WTC11 (cell line): ENCODE data around the gene LUM. TPM values are rescaled to one million over a fixed set of nuclear protein-coding genes. Genes with fewer than 3 reads are reported as not detected.

Experiments
- ATAC-seq: fragments of 200-7000 bp; cut with Tn5 transposase; 2 replicates; pipeline ENCODE4 v1.10.0; 2021; ENCODE audit warnings: mild to moderate bottlenecking, moderate library complexity
- CTCF ChIA-PET: fragments of 300-600 bp; sonication (Branson Sonifier 250); formaldehyde crosslinking; loops from one replicate; lab custom pipeline; 2021; ENCODE audit warnings: antibody characterized with exemption; lab: Charles Lee
- POLR2A ChIA-PET: fragments of 350-600 bp; sonication (Branson Sonifier 250); formaldehyde crosslinking; loops from one replicate; lab custom pipeline; 2021; ENCODE audit warnings: antibody characterized with exemption; lab: Charles Lee
- DNase-seq: peaks from one replicate; pipeline ENCODE4 v3.0.0; 2021; ENCODE audit warnings: low spot score
- H3K27ac Mint-ChIP-seq: 2 replicates; pipeline ENCODE4 v1.8.0; 2021; ENCODE audit warnings: mixed read lengths
- H3K27me3 Mint-ChIP-seq: 2 replicates; pipeline ENCODE4 v1.8.0; 2021; ENCODE audit warnings: low read depth, mild to moderate bottlenecking, moderate library complexity, mixed read lengths
- H3K36me3 Mint-ChIP-seq: 2 replicates; pipeline ENCODE4 v1.8.0; 2021; ENCODE audit warnings: mixed read lengths
- H3K4me1 Mint-ChIP-seq: 2 replicates; pipeline ENCODE4 v1.8.0; 2022; ENCODE audit warnings: mixed read lengths
- H3K4me3 Mint-ChIP-seq: 2 replicates; pipeline ENCODE4 v1.8.0; 2021; ENCODE audit warnings: mild to moderate bottlenecking, moderate library complexity, mixed read lengths
- H3K9me3 Mint-ChIP-seq: 2 replicates; pipeline ENCODE4 v1.8.0; 2021; ENCODE audit warnings: mixed read lengths
- CREB1 ChIP-seq: sonication (generic); formaldehyde crosslinking; IDR thresholded peaks from 2 replicates; pipeline ENCODE4 v1.8.0; 2023; ENCODE audit warnings: mild to moderate bottlenecking, missing genetic modification reagents
- GABPB1 ChIP-seq: sonication (generic); formaldehyde crosslinking; IDR thresholded peaks from 2 replicates; pipeline ENCODE4 v1.8.1; 2023; ENCODE audit warnings: mild to moderate bottlenecking, missing genetic modification reagents
- GRHL2 ChIP-seq: fragments of 250-450 bp; sonication (Bioruptor Pico); IDR thresholded peaks from 2 replicates; pipeline ENCODE4 v1.8.0; 2022; ENCODE audit warnings: mild to moderate bottlenecking, moderate library complexity; ENCODE audit not compliant: insufficient replicate concordance, severe bottlenecking
- IRF2 ChIP-seq: sonication (generic); formaldehyde crosslinking; IDR thresholded peaks from 2 replicates; pipeline ENCODE4 v1.8.0; 2022; ENCODE audit warnings: low read depth, missing genetic modification reagents, borderline replicate concordance
- NR1H2 ChIP-seq: sonication (generic); formaldehyde crosslinking; IDR thresholded peaks from 2 replicates; pipeline ENCODE4 v1.9.0; 2021; ENCODE audit warnings: mild to moderate bottlenecking, moderate library complexity, missing genetic modification reagents
- SMAD4 ChIP-seq: sonication (generic); formaldehyde crosslinking; IDR thresholded peaks from 2 replicates; pipeline ENCODE4 v1.8.0; 2022; ENCODE audit warnings: mild to moderate bottlenecking, missing genetic modification reagents
- ZNF219 ChIP-seq: sonication (generic); formaldehyde crosslinking; IDR thresholded peaks from 2 replicates; pipeline ENCODE4 v1.8.0; 2023; ENCODE audit warnings: missing genetic modification reagents, mild to moderate bottlenecking, borderline replicate concordance
- ZNF671 ChIP-seq: fragments of 250-450 bp; sonication (Bioruptor Pico); IDR thresholded peaks from 2 replicates; pipeline ENCODE4 v1.8.0; 2021; ENCODE audit warnings: mild to moderate bottlenecking
- total RNA-seq: library from RNA; stranded (reverse); gene quantifications from 3 replicates; pipeline ENCODE4 v1.2.3, GENCODE V29; 2021
- TF ChIP-seq, protein P1 (sequence below): fragments of 200-600 bp; IDR thresholded peaks from 2 replicates; pipeline ENCODE4 v1.8.0; 2022; ENCODE audit warnings: antibody characterized with exemption
- TF ChIP-seq, protein P2 (sequence below): fragments of 250-450 bp; sonication (Bioruptor Pico); IDR thresholded peaks from 2 replicates; pipeline ENCODE4 v1.9.0; 2021; ENCODE audit warnings: mild to moderate bottlenecking
- TF ChIP-seq, protein P3 (sequence below): sonication (generic); formaldehyde crosslinking; IDR thresholded peaks from 2 replicates; pipeline ENCODE4 v1.8.0; 2022; ENCODE audit warnings: missing genetic modification reagents
- TF ChIP-seq, protein P4 (sequence below): fragments of 250-450 bp; sonication (Bioruptor Pico); IDR thresholded peaks from 2 replicates; pipeline ENCODE4 v2.1.2; 2022; ENCODE audit warnings: mild to moderate bottlenecking, moderate library complexity
- TF ChIP-seq, protein P5 (sequence below): sonication (generic); formaldehyde crosslinking; IDR thresholded peaks from 2 replicates; pipeline ENCODE4 v1.8.1; 2023; ENCODE audit warnings: mild to moderate bottlenecking, missing genetic modification reagents, borderline replicate concordance

Gene LUM
- total RNA-seq, 1 experiment from 2014 or later, result 0.28 TPM

DNA sequence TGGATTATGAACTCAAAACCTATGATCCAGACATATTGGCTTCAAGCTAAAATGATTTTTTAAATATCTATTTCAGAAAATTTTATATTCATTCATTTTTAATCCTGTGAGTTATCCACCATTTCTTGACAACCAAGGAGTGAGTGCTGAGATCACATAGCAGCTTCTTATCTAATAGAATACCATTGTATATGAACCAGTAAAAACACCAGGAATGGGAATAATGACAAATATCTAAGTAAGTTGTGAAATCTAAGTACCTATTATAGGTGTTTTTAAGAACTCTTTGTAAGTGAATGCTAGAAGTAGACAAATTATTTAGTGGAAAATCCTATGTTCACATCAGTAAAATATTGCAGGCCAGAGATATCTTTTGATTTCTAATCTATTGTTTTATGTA is 8.2 kb downstream of the LUM start:
- TF ChIP-seq ZNF671 (CRISPR knock-in tag), result no peak
- TF ChIP-seq, protein P1, sequence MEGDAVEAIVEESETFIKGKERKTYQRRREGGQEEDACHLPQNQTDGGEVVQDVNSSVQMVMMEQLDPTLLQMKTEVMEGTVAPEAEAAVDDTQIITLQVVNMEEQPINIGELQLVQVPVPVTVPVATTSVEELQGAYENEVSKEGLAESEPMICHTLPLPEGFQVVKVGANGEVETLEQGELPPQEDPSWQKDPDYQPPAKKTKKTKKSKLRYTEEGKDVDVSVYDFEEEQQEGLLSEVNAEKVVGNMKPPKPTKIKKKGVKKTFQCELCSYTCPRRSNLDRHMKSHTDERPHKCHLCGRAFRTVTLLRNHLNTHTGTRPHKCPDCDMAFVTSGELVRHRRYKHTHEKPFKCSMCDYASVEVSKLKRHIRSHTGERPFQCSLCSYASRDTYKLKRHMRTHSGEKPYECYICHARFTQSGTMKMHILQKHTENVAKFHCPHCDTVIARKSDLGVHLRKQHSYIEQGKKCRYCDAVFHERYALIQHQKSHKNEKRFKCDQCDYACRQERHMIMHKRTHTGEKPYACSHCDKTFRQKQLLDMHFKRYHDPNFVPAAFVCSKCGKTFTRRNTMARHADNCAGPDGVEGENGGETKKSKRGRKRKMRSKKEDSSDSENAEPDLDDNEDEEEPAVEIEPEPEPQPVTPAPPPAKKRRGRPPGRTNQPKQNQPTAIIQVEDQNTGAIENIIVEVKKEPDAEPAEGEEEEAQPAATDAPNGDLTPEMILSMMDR, result no peak
- TF ChIP-seq, protein P2, sequence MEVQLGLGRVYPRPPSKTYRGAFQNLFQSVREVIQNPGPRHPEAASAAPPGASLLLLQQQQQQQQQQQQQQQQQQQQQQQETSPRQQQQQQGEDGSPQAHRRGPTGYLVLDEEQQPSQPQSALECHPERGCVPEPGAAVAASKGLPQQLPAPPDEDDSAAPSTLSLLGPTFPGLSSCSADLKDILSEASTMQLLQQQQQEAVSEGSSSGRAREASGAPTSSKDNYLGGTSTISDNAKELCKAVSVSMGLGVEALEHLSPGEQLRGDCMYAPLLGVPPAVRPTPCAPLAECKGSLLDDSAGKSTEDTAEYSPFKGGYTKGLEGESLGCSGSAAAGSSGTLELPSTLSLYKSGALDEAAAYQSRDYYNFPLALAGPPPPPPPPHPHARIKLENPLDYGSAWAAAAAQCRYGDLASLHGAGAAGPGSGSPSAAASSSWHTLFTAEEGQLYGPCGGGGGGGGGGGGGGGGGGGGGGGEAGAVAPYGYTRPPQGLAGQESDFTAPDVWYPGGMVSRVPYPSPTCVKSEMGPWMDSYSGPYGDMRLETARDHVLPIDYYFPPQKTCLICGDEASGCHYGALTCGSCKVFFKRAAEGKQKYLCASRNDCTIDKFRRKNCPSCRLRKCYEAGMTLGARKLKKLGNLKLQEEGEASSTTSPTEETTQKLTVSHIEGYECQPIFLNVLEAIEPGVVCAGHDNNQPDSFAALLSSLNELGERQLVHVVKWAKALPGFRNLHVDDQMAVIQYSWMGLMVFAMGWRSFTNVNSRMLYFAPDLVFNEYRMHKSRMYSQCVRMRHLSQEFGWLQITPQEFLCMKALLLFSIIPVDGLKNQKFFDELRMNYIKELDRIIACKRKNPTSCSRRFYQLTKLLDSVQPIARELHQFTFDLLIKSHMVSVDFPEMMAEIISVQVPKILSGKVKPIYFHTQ (CRISPR knock-in tag), result no peak
- TF ChIP-seq, protein P3, sequence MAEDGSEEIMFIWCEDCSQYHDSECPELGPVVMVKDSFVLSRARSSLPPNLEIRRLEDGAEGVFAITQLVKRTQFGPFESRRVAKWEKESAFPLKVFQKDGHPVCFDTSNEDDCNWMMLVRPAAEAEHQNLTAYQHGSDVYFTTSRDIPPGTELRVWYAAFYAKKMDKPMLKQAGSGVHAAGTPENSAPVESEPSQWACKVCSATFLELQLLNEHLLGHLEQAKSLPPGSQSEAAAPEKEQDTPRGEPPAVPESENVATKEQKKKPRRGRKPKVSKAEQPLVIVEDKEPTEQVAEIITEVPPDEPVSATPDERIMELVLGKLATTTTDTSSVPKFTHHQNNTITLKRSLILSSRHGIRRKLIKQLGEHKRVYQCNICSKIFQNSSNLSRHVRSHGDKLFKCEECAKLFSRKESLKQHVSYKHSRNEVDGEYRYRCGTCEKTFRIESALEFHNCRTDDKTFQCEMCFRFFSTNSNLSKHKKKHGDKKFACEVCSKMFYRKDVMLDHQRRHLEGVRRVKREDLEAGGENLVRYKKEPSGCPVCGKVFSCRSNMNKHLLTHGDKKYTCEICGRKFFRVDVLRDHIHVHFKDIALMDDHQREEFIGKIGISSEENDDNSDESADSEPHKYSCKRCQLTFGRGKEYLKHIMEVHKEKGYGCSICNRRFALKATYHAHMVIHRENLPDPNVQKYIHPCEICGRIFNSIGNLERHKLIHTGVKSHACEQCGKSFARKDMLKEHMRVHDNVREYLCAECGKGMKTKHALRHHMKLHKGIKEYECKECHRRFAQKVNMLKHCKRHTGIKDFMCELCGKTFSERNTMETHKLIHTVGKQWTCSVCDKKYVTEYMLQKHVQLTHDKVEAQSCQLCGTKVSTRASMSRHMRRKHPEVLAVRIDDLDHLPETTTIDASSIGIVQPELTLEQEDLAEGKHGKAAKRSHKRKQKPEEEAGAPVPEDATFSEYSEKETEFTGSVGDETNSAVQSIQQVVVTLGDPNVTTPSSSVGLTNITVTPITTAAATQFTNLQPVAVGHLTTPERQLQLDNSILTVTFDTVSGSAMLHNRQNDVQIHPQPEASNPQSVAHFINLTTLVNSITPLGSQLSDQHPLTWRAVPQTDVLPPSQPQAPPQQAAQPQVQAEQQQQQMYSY (CRISPR knock-in tag), result no peak
- no peak for TF ChIP-seq NR1H2 (CRISPR knock-in tag)
- TF ChIP-seq IRF2 (CRISPR knock-in tag), result no peak
- TF ChIP-seq ZNF219 (CRISPR knock-in tag), result no peak
- no peak for TF ChIP-seq GABPB1
- no peak for TF ChIP-seq CREB1
- TF ChIP-seq, protein P4, sequence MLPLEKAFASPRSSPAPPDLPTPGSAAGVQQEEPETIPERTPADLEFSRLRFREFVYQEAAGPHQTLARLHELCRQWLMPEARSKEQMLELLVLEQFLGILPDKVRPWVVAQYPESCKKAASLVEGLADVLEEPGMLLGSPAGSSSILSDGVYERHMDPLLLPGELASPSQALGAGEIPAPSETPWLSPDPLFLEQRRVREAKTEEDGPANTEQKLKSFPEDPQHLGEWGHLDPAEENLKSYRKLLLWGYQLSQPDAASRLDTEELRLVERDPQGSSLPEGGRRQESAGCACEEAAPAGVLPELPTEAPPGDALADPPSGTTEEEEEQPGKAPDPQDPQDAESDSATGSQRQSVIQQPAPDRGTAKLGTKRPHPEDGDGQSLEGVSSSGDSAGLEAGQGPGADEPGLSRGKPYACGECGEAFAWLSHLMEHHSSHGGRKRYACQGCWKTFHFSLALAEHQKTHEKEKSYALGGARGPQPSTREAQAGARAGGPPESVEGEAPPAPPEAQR (CRISPR knock-in tag), result no peak
- TF ChIP-seq GRHL2 (CRISPR knock-in tag), result no peak
- no peaks in the 10 kb centered on the region for H3K9me3 Mint-ChIP-seq
- no peaks in the 10 kb centered on the region for H3K36me3 Mint-ChIP-seq
- H3K4me1 Mint-ChIP-seq, result no peaks in the 10 kb centered on the region
- DNase-seq (no peak), ATAC-seq (no peak)
- H3K27ac Mint-ChIP-seq, result no peak overlapping the region
- no peaks in the 10 kb centered on the region; the same call in 1 of the 2 replicates for H3K27me3 Mint-ChIP-seq
- H3K4me3 Mint-ChIP-seq, result no peak overlapping the region
- CTCF ChIA-PET, result no interaction called here
- POLR2A ChIA-PET, result no interaction called here

DNA sequence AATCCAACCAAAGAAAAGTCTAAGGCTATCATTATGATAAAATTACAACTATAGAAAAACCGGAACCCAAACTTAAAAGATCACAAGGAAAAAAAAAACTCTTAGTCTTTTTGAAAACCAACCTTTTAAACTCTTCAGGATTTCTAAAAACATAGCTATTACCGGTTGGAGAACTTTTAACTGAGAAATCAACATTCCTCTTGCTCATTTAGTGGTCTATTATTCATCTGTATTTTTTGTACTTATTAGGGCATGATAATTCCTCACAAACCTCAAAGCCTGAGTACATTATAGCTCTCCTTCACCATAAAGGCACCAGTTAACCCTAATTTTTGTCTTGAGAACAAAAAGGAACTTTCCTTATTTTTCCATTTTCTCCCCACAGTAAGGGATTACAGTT is 10.4 kb downstream of the LUM start:
- TF ChIP-seq, protein P5, sequence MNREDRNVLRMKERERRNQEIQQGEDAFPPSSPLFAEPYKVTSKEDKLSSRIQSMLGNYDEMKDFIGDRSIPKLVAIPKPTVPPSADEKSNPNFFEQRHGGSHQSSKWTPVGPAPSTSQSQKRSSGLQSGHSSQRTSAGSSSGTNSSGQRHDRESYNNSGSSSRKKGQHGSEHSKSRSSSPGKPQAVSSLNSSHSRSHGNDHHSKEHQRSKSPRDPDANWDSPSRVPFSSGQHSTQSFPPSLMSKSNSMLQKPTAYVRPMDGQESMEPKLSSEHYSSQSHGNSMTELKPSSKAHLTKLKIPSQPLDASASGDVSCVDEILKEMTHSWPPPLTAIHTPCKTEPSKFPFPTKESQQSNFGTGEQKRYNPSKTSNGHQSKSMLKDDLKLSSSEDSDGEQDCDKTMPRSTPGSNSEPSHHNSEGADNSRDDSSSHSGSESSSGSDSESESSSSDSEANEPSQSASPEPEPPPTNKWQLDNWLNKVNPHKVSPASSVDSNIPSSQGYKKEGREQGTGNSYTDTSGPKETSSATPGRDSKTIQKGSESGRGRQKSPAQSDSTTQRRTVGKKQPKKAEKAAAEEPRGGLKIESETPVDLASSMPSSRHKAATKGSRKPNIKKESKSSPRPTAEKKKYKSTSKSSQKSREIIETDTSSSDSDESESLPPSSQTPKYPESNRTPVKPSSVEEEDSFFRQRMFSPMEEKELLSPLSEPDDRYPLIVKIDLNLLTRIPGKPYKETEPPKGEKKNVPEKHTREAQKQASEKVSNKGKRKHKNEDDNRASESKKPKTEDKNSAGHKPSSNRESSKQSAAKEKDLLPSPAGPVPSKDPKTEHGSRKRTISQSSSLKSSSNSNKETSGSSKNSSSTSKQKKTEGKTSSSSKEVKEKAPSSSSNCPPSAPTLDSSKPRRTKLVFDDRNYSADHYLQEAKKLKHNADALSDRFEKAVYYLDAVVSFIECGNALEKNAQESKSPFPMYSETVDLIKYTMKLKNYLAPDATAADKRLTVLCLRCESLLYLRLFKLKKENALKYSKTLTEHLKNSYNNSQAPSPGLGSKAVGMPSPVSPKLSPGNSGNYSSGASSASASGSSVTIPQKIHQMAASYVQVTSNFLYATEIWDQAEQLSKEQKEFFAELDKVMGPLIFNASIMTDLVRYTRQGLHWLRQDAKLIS (CRISPR knock-in tag), result no peak
- TF ChIP-seq, protein P3 (CRISPR knock-in tag), result no peak
- TF ChIP-seq SMAD4, result no peak
- DNase-seq (no peak), ATAC-seq (no peak)
- no peaks in the 10 kb centered on the region; the same call in 1 of the 2 replicates for H3K27me3 Mint-ChIP-seq
- ChIA-PET CTCF (interaction anchor here (0.6 kb wide), 1 partner anchor 123 kb away, joined by 3 read pairs; no protein-coding TSS in a partner anchor), POLR2A (no interaction called here)
- no peaks in the 10 kb centered on the region for H3K9me3 Mint-ChIP-seq
- no peak overlapping the region for H3K4me3 Mint-ChIP-seq
- no peaks in the 10 kb centered on the region for H3K4me1 Mint-ChIP-seq
- no peaks in the 10 kb centered on the region for H3K36me3 Mint-ChIP-seq
- H3K27ac Mint-ChIP-seq, result no peak overlapping the region
